ENCODE measurements around the gene CLIC5. TPM values are rescaled to one million over a fixed set of nuclear protein-coding genes. Genes with fewer than 3 reads are reported as not detected.

The CLIC5 gene
- total RNA-seq: not detected in 2 replicates

DNA sequence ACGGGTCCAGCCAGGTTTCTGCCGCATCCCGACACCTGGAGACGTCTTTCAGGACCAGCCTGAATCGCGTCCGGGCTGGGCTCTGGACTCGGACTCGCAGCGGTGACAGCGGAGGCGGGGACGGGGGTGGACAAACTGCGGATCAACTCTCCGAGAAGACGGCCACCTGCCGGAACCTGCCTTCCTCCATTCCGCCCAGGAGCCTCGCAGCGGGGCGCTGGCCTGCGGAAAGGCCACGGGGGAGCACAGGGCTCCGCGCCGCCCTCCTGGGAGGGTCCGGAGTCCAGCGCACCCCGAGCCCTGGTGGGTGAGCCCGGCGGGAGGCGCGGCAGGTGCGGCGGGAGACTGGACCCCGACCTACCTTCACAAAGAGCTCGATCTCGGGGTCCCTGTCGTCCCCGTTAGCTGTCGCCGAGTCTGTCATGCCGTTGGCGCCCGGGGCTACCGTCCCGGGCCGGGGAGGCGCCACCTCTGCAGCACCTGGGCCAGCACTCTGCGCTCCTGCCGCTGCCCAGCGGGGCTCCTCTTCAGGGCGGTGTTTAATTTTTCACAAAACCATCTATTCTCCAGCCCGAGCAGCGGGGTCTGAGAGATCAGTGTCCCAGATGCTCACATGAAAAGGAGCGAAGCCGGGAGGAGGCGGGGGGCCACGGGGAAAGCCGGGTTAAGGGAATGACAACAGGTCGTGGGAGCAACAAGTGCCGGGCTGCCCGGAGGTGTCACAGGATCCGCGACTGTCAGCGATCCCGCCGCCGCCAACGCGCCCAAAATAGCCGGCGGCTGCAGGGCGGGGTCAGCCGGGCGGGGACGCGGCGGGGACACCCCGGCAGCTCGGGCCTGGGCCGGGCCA is at the start of gene CLIC5:
CLIC5 (minus strand) TSS at position 742 of the 850 bp plus-strand sequence; CDS start at position 424, 318 bp downstream.

Small RNA genes within 50 kb of the gene (small RNA-seq; reads per million reads assigned to genes)
- gene RNU6-754P (ENCODE audit: low replicate concordance): not detected

Other genes with a start within 250 kb of the CLIC5 start
- gene ENPP4, start 114.1 kb upstream of the CLIC5 start, total RNA-seq: 0.22 and 1.1 TPM in 2 replicates
- gene ENPP5, start 155.1 kb upstream of the CLIC5 start, total RNA-seq: 0.14 TPM in 1 of 2 replicates, not detected in the other

All from placental pericyte (primary cell).